Fibroblast of skin of abdomen (primary cell): Measurements from ENCODE around the gene HOXC10.
A peak's percentile ranks its signal among the peaks of the same experiment; 100 is the strongest.

Experiments
- DNase-seq: peaks from one replicate; pipeline ENCODE4 v3.0.0-alpha.2; 2013

The HOXC10 gene

DNA sequence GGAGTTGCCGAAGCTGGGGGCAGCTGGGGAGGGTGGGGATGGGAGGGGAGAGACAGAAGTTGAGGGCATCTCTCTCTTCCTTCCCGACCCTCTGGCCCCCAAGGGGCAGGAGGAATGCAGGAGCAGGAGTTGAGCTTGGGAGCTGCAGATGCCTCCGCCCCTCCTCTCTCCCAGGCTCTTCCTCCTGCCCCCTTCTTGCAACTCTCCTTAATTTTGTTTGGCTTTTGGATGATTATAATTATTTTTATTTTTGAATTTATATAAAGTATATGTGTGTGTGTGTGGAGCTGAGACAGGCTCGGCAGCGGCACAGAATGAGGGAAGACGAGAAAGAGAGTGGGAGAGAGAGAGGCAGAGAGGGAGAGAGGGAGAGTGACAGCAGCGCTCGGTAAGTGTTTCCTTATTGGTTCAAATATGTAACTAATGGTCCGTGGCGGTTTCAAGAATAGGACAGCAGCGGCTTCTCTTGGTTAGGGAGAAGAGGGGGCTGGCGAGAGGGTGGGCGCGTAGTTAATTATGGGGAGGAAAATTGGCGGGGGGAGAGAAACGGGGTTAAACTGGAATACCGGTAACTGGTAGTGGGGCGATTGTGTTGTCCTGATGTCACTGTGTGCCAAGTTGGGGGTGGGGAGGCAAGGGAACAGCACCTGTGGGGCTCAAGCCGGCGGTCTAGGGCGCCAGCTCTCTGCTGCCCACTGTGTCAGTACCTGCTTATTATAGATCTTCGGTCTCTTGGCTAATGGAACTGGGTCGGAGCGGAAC, 32.3 kb downstream of the HOXC10 start:
- peak; percentile 63 for DNase-seq

DNA sequence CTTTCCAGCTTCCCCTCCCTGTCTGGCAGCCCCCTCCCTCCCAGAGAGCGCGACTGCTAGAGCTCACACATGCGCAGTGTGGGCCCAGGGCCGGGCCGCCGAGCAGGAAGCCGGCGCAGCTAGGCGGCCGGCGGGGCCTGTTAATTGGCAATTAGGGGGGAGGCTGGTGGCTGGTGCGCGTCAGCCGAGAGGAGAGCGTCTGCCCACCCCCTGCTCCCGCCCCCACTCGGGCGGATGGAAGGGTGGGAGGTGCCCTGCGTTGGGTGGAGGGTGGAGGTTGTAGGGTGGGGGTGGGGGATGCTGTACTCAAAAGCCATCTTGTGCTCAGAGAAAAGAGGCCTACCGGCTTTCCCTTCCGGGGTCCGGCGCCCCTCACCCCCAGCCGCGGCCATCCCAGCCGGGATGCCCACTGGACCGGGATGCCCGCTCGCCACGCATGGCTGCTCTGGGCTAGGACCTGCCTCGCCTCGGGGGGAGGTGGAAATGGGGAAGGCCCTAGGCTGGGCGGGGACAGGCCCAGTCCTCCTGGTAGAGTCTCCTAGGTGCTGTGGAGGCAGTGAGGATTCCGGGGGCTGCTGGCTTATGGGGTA, 33.0 kb downstream of the HOXC10 start:
- DNase-seq, result peak; percentile 99

DNA sequence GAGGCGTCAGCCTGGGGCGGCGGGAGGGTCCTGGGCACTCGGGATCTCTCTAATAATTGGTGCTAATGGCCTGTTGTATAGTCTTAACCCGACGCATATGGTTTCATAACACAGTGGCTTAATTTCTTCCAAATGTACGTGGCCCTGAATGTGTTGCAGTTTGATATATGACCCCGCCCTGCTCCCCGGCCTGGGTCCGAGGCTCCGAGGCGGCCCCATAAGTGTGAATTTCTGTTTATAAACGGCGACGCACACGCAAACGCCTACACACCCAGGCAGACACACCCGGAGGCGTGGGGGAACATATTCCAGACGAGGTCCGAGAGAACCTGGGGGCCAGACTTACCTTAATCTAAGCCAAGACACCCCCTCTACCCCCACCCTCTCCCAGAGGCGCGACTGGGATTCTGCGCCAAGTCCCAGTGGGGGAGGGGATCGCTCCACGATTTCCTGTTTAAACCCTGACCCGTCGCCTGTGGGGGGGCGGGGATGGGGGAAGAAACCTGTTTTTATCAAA, 33.6 kb downstream of the HOXC10 start:
- DNase-seq, result peak; percentile 84

DNA sequence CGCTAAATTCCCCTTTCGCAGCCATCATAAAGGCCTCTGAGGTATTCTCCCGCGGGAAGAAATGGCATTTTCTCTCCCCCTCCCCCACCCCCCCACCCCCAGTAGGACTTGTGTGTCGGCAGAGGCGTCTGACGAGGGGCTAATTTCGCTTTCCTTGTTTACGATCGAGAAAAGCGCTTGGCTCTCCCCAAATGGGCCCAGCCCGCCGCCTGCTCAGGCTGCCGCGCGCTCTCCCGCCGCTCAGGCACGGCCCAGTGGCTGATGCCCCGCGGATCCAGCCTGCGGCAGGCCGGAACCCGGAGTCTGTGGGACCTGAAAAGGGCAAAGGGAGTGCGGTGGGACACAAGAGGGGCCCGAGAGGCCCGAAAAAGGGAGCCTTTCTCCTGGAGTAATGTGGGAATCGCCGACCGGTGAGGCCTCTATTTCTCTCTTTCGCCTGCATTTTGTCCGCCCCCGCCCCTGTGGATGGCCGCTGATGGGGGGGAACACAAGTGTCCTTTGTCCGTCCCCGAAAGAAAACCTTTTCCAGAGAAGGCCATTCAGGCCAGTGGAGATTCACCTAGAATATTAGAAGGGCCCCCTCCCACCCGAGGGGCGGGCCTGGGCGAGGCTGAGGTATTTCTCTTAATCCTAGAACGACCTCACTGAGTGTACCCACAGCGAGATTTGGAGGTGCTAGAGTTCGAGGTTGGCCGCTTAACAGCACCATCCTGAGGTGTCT, 34.3 kb downstream of the HOXC10 start:
- peak; percentile 83 for DNase-seq

DNA sequence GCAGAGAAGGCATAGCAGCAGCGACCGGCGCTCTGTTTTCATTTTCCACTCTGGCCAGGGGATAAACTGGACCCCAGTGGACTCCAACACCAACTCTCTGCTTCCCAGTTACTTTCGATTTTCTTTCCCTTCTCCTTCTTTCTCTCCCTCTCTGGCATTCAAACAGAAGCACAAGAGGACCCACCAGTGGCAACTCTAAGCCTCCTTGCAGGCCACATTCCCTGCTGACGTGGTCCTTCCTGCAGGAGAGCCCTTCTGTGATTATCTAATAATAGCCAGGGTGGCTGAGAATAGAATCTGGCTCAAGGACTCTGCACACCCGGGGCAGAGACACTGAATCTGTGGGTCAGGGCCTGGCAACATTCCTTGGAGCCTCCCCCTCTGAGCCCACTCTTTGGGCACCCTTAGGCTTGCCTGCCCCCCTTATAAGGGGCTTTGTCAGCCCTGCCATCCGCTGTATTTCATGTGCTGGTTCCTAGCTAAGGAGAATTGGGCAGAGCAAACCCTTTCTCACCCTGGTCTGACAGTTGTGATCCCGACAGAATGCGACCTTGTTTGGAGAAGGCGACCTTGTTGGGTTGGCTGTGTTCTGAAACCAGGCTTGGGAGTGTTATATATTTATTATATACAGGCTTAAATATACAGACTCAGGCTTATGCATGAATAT, 35.1 kb downstream of the HOXC10 start:
- DNase-seq, result peak; percentile 73

DNA sequence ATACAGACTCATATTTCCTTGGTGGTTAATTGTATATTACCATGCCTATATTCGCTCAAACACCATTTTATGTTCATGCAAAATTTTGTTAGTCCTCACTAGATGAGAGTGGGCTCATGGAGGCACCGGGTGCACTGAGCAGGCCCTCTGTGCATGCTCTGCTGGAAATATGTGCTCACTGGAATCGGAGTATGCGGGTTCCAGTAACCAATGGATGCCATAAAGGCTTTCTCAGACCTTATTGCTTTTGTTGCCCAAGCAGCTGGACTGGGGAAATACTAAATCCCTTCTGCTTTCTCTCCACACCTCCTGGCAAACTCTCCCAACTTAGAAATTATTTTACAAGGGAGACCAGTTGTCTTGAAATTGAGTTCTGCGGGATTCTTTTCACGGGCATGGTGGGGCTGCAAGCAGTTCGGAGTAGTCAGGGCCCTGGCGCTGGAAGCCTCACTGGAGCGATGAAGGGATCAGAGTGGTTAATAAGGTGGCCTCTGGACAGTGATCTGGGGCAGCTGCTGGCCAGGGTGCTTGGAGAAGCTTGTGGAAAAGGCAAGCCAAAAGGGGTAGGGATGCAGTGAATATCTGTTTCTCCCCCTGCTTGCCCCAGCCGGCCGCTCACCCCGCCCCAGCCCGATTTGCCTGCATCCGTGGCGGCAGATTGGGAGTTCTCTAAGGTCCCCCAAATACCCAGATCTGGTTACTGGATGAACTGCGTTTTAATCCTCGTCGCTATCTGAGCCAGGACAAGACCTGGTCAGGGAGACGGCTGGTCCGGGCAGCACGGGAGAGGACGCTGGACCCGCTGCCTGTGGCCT, 35.9 kb downstream of the HOXC10 start:
- DNase-seq, result no peak

DNA sequence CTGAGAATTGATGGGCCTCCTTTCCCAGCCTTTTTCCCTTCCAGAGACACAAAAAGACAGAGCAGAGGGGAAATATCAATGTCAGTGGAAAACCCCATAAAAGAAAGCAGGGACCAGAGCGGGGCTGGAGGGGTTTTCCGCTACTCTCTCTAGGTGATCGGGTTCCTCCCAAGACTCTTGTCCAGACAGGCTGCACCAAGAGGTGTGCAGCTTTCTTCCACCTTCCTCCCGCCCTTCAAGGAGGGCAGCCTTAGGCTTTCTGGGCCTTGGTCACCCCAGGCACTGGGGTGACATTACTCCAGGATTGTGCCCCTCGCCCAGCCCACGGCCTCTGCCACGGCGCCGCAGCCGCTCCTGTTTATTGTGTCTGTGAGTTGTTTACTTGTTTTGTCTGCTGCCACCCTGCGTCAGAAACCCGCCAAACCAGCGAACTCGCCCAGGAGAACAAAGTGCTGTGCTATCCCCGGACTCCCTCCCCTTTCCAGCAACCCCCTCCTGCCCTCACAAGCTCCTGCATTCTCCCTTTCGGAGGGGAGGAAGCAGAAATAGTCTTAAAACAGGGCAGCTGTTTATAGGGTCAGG, 36.6 kb downstream of the HOXC10 start:
- DNase-seq, result no peak

DNA sequence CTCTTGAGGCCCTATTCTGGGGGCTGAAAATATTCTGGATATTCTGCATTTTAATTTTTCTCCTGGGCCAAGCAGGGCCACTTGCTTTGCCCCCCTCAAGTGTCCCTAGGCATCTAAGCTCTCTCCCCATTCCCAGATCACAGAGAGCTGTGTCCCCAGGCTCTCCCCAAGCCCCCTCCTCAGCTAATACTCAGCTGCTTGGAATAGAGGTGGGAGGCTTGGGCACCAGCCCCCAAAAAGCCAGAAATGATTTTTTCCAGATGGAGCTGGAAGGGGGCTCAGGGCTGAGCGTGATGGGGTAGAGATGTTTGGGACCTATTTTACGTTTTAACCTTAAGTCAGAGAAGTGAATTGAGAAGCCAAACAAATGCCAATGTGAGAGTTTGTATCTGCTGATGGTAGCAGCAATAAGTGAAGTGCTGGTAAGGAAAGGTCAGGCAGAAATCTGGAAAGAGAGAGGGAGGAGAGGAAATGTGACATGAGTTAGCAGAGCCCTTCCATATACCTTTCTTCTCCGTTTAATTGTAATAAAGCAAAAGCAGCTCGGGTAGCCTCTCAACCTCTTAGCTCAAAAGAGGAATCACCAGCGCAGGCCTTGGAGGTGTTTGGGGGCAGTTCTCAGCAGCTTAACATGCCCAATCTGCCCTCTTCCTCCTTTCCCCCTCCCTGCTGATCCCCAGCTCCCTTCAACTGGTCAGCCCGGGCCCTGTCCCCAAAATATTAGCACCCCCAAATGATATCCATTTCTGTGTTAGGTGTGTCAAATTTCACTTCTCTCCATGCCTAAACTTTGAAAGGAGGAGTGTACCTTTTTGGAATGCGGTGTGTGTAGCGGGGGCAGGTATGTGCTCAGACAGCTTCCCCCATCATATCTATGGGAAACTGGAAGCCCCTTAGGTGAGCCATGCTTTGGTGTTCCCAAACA, 38.3 kb downstream of the HOXC10 start:
- DNase-seq, result no peak

DNA sequence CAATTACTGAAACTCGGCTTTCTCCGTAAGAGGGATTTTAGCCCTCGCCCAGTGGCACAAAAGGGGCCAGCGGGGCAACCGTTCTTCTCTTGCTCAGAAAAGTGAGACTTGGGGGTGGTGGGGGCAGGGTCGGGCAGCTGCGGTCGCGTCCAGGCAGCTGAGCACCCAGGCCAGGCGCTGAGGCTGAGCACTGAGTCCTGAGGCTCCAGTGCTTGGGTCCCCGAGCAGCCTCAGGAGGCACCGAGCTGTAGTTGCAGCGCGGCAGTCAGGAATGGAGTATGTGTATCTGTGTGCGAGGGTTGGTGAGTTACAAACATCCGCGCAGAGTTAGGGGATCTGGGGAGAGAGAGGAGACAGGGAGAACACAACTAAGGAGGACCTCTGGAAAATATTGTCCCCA, 39.2 kb downstream of the HOXC10 start:
- no peak for DNase-seq

DNA sequence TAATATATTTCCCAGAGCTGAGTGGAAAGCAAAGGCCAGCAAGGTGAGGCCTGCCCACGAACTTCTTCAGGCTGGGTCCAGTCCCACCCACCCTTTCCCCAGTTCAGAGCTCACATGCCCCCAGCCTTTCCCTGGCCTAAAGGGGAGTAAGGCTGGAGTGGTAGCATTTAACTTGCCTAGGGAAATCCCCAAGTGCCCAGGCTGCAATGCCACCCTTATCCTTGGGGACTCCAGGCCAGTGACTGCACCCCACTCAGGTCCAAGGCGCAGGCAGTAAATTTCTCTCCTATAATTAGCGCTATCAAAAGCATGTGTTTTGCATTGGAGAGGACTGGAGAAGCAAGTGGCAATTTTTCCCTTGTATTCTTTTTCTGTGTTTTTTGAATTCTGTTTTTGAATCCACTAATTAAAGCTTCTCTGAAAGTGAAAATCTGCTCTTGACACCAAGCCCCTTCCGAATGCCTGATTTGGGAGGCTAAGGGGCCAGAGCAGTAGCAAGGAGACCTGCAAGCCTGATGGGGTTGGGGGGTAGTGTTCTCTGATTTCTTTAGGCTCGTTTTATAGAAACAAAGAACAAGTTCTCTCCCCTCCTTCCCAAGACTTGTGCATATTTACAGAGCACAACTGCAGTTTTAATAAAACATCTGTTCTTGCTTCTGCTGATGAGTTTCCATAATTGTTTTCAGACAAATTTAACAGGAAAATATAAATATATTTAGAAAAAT, 39.8 kb downstream of the HOXC10 start:
- no peak for DNase-seq

DNA sequence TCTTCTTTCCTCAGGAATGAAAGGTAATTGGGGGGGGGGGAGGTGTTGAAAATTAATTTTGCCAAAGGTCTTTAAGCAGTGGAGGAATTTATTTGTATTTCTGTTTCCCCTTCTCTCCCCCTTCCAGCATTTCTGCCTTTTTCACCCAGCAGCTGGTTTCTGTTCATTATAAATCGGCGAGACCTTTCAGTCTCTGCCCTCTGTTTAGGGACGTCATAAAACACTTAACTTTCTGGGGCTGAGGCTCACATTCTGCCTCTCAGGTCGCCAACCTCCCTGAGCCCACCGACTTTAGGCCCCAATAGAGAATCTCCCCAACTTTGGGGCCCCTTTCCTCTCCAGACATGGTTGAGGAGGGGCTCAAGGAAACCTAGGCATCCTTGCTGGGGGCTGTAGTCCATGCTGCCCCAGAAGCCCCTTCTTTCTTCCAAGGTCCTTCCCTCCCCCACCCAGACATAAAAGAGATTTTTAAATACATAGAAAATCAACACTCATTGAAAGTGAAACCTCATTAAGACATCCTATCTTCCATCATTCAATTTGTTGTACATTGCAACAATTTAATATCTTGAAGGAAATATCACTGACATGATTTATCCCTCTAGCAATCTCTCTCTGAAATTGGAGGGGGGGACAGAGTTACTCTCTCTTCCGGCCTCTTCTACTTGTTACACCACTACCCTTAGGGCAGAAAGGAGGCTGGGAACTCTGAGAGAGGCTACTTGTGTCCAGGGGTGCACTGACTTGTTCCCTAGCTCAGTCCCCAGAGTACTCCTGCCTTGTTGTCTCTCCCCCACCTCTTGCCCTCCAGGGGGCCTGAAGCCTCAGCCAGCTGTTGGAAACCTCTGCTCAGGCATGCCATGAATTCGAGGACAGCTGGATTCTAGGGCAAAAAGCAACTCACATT, 40.8 kb downstream of the HOXC10 start:
- peak; percentile 62 for DNase-seq

DNA sequence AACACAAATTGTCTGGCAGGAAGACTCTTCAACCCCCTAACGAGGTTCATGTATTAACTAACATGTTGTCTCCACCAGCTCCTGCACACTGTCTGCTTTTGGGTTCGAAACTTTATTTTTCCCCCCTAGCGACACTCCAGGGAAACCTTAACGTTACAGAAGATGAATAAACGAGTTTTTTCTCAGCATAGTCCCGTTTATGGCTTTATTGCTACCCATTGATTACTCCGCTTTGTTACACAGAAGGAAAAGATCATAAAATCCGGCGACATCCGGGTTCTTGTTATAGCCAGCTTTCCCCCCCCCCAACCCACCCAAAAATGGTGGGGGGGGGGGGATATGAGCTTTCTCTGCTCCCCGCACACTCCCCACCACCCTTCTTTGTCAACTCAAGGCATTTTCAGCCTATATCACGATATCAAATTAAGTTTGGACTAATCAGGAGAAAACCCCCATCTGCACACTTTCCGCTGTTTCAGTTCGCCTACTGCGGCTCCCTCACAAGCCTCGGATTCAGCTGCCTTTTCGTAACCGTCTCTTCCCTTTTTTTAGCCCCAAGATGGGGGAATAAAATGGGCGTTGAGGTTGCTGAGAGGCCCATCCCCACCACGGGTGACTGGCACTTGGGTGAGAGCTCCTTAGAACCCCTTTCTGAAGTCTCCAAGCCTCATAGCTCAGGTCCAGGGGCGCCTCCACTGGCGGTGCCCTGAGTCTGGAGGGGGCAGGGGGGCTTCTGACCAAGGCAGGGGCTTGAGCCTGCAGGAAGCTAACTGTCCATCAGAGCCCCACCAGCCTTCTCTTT, 41.9 kb downstream of the HOXC10 start:
- no peak for DNase-seq

DNA sequence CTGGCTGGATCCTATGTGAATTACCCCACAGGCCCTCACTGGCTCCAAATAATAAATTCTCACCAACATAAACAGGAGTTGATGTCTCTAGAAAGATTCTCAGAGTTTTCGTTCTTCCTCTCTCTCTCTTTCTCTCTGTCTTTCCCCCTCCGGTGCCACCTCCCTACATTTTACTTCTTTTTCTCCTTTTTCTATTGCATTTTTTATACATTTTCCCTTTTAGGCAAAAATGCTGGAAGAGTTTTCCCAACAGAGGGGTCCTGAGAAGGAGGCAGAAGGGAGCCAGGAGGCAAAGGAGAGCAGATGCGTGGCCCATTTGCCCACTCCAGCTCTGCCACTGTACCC, 42.5 kb downstream of the HOXC10 start:
- no peak for DNase-seq

DNA sequence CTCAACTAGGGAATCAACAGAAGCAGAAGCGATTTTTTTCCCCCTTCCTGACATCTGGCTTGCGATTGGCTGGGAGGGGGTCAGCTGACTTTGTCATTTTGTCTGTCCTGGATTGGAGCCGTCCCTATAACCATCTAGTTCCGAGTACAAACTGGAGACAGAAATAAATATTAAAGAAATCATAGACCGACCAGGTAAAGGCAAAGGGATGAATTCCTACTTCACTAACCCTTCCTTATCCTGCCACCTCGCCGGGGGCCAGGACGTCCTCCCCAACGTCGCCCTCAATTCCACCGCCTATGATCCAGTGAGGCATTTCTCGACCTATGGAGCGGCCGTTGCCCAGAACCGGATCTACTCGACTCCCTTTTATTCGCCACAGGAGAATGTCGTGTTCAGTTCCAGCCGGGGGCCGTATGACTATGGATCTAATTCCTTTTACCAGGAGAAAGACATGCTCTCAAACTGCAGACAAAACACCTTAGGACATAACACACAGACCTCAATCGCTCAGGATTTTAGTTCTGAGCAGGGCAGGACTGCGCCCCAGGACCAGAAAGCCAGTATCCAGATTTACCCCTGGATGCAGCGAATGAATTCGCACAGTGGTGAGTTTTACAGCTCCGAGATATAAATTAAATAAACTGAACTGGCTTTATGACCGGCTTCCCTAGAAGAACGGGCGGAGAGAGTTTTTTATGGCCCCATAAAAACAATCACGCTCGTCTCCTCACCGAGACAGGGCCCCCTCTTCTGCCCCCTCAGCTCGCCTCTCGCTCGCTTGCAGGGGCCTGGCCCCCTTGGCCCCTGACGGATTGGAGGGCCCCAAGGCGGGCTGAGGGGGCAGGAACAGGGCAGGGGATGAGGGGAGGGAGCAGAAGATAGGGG, 43.6 kb downstream of the HOXC10 start, which contains the start of gene HOXC6:
TSS of gene HOXC6 (plus strand) at position 127 of the 888 bp plus-strand sequence. CDS start at position 209, 82 bp downstream.
- peak; percentile 73 for DNase-seq

DNA sequence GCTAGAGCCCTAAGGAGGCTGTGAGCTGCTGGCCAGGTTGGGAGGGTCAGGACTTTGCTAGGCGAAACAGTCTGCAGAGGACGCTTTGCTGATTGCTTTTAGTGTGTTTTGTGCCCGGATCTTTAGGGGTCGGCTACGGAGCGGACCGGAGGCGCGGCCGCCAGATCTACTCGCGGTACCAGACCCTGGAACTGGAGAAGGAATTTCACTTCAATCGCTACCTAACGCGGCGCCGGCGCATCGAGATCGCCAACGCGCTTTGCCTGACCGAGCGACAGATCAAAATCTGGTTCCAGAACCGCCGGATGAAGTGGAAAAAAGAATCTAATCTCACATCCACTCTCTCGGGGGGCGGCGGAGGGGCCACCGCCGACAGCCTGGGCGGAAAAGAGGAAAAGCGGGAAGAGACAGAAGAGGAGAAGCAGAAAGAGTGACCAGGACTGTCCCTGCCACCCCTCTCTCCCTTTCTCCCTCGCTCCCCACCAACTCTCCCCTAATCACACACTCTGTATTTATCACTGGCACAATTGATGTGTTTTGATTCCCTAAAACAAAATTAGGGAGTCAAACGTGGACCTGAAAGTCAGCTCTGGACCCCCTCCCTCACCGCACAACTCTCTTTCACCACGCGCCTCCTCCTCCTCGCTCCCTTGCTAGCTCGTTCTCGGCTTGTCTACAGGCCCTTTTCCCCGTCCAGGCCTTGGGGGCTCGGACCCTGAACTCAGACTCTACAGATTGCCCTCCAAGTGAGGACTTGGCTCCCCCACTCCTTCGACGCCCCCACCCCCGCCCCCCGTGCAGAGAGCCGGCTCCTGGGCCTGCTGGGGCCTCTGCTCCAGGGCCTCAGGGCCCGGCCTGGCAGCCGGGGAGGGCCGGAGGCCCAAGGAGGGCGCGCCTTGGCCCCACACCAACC, 44.8 kb downstream of the HOXC10 start:
- DNase-seq, result no peak

DNA sequence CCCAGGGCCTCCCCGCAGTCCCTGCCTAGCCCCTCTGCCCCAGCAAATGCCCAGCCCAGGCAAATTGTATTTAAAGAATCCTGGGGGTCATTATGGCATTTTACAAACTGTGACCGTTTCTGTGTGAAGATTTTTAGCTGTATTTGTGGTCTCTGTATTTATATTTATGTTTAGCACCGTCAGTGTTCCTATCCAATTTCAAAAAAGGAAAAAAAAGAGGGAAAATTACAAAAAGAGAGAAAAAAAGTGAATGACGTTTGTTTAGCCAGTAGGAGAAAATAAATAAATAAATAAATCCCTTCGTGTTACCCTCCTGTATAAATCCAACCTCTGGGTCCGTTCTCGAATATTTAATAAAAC, 45.5 kb downstream of the HOXC10 start:
- no peak for DNase-seq
